Immature natural killer cell (primary cell): ENCODE data around the gene OR1L6. TPM values are rescaled to one million over a fixed set of nuclear protein-coding genes. Genes with fewer than 3 reads are reported as not detected.

Experiments
- DNase-seq, 3 donors: peaks; one replicate each; pipeline ENCODE4 v3.0.0; 2022; ENCODE audit warnings: mixed read lengths in 1 of 3
- H3K27ac Mint-ChIP-seq, 6 donors: one replicate each; pipeline ENCODE4 v1.8.0; 2020; ENCODE audit warnings: mixed read lengths in 6 of 6, mild to moderate bottlenecking in 5 of 6, inconsistent platforms in 4 of 6, moderate library complexity in 3 of 6
- H3K27me3 Mint-ChIP-seq, 3 donors: one replicate each; pipeline ENCODE4 v1.8.0; 2020 to 2021; ENCODE audit warnings: low read depth in 3 of 3, mild to moderate bottlenecking in 3 of 3, mixed read lengths in 3 of 3, moderate library complexity in 3 of 3, inconsistent platforms in 1 of 3
- H3K36me3 Mint-ChIP-seq, 3 donors: one replicate each; pipeline ENCODE4 v1.8.0; 2020; ENCODE audit warnings: mixed read lengths in 3 of 3, inconsistent platforms in 2 of 3, mild to moderate bottlenecking in 2 of 3
- H3K4me1 Mint-ChIP-seq, 2 donors: one replicate each; pipeline ENCODE4 v1.8.0; 2020; ENCODE audit warnings: inconsistent platforms in 2 of 2, mild to moderate bottlenecking in 2 of 2, mixed read lengths in 2 of 2, moderate library complexity in 1 of 2
- H3K4me3 Mint-ChIP-seq, 5 donors: one replicate each; pipeline ENCODE4 v1.8.0; 2020; ENCODE audit warnings: mild to moderate bottlenecking in 5 of 5, mixed read lengths in 5 of 5, inconsistent platforms in 3 of 5, moderate library complexity in 3 of 5
- H3K9me3 Mint-ChIP-seq, 6 donors: one replicate each; pipeline ENCODE4 v1.8.0; 2020; ENCODE audit warnings: mild to moderate bottlenecking in 6 of 6, mixed read lengths in 6 of 6, inconsistent platforms in 4 of 6, moderate library complexity in 3 of 6
- polyA plus RNA-seq, 3 donors: library from polyadenylated mRNA; unstranded; fragments of 300-500 nt; fragmentation: Illumina TruSeq; gene quantifications; one replicate each; pipeline ENCODE4 v1.2.3, GENCODE V29; 2021

Gene OR1L6
- polyA plus RNA-seq, 3 donors from 2014 or later: not detected

DNA sequence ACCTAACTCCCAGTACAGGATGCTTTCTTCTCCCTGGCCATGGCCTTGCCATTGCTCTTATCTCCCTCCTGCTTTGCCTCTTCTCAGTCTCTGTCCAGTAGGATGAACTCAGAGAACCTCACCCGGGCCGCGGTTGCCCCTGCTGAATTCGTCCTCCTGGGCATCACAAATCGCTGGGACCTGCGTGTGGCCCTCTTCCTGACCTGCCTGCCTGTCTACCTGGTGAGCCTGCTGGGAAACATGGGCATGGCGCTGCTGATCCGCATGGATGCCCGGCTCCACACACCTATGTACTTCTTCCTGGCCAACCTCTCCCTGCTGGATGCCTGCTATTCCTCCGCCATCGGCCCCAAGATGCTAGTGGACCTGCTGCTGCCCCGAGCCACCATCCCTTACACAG lies 46.7 kb downstream of the OR1L6 start, which contains the start of gene OR5C1:
Gene OR5C1 (plus strand): TSS at position 103 of the 400 bp plus-strand sequence. CDS start 0 bp downstream, at position 103.
- Mint-ChIP-seq H3K4me3 (no peak within 1 kb of the TSS), H3K4me1 (no peaks in the 10 kb centered on the region), H3K9me3 (no peaks in the 10 kb centered on the region), H3K27ac (no peak within 1 kb of the TSS), H3K27me3 (peaks cover 0 to 4% (median 4%) of the 10 kb centered on the region in 3 donors), H3K36me3 (peaks cover 0 to 3% (median 0%) of the 10 kb centered on the region in 3 donors)
- no peak for DNase-seq

DNA sequence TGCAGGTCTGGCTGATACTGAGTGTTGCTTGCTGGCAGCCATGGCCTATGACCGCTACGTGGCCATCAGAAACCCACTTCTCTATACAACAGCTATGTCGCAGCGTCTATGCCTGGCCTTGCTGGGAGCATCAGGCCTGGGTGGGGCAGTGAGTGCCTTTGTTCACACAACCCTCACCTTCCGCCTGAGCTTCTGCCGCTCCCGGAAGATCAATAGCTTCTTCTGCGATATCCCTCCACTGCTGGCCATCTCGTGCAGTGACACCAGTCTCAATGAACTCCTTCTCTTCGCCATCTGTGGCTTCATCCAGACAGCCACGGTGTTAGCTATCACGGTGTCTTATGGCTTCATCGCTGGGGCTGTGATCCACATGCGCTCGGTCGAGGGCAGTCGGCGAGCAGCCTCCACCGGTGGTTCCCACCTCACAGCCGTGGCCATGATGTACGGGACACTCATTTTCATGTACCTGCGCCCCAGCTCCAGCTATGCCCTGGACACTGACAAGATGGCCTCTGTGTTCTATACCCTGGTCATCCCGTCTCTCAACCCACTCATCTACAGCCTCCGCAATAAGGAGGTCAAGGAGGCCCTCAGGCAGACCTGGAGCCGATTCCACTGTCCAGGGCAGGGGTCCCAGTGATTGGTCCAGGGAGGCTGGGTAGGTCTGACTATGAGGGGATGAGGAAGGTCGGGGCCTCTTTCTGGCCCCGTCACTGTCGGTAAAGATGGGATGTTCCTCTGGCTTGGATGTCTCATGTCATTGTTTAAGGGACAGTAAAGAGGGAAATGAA lies 47.3 kb downstream of the OR1L6 start:
- no peak overlapping the region for H3K27ac Mint-ChIP-seq
- H3K4me3 Mint-ChIP-seq: no peak overlapping the region
- no peaks in the 10 kb centered on the region for H3K4me1 Mint-ChIP-seq
- DNase-seq: no peak
- H3K9me3 Mint-ChIP-seq: no peaks in the 10 kb centered on the region
- peaks cover 0 to 3% (median 0%) of the 10 kb centered on the region in 3 donors for H3K36me3 Mint-ChIP-seq
- peaks cover 0 to 4% (median 4%) of the 10 kb centered on the region in 3 donors for H3K27me3 Mint-ChIP-seq

DNA sequence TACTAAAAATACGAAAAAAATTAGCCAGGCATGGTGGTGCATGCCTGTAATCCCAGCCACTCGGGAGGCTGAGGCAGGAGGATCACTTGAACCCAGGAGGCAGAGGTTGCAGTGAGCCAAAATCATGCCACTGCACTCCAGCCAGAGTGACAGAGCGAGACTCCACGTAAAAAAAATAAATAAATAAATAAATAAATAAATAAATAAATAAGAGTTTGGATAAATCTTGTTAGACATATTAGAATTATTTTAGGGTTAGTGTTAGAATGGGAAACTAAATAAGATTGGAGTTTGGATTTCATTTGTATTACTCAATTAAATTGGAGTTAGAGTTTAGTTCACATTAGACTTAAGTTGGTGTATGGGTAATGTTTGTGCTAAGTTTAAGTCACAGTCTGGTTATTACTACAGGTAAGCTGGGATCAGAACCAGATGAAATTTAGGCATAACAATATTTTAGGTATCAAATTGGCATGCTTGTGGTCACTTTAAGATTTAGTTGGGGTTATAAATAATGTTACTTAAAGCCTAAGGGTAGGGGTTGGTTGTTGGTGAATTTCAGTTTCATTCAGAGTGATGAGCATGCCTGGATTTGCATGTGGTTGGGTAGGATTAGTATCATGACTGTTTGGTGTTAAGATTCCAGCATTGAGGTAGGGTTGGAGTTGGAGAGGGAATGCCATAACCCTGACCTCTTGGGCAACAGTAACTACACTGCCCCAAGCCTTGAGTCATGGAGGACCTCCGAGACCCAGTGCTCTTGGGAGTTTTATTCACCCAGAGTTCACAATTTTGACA lies 50.0 kb downstream of the OR1L6 start:
- Mint-ChIP-seq H3K9me3 (peaks cover 0 to 1% (median 0%) of the 10 kb centered on the region in 6 donors), H3K36me3 (peaks cover 0 to under 1% (median 0%) of the 10 kb centered on the region in 3 donors), H3K27ac (no peak overlapping the region), H3K4me1 (no peaks in the 10 kb centered on the region), H3K27me3 (peaks cover 0 to 5% (median 4%) of the 10 kb centered on the region in 3 donors), H3K4me3 (no peak overlapping the region)
- no peak for DNase-seq

DNA sequence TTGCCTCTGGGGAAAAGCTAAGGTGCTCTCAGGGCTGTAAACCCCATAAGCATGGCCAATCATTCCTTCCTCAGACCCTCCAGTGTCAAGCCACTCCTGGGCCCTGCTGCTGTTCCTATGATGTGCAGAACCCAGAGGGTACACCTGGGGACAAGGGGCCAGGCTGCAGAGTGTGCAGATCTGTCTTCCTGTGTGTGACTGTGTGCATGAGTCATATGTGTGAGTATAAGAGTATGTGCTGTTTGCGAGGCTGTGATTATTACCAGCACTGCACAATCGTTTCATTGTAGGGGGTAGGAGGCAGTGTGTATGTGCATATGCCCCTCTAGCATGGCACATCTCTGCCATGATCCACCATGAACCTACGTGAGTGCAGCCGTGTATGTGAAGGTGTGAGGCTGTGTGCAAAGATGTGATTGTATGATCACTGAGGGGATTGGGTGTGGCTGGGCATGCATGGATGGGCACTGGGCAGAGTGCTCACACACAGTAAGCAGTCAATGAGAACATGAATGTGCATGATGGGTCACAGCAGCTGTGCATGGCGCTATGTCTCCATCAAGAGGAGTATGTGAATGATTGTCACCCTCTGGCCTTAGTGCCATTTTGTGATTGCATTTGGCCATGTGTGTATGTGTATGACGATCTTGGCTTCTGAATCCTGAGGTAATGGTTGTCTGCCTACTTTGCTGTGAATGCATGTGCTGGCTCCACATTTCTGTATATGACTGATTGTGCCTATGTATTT lies 55.4 kb downstream of the OR1L6 start:
- peaks cover 0 to 1% (median 0%) of the 10 kb centered on the region in 6 donors for H3K9me3 Mint-ChIP-seq
- H3K27ac Mint-ChIP-seq: peak overlapping the region in 1 of 6 donors; percentile 0
- H3K27me3 Mint-ChIP-seq: peaks cover 0 to 1% (median 0%) of the 10 kb centered on the region in 3 donors
- DNase-seq: no peak
- no peak overlapping the region for H3K4me3 Mint-ChIP-seq
- H3K36me3 Mint-ChIP-seq: peaks cover 0 to 3% (median 3%) of the 10 kb centered on the region in 3 donors
- H3K4me1 Mint-ChIP-seq: no peaks in the 10 kb centered on the region

Other genes with a start within 250 kb of the OR1L6 start
- gene OR1J2, start 231.5 kb upstream of the OR1L6 start, polyA plus RNA-seq: not detected
- not detected for gene OR1J4, start 223.2 kb upstream of the OR1L6 start, polyA plus RNA-seq
- gene OR1N1, start 215.0 kb upstream of the OR1L6 start, polyA plus RNA-seq: not detected
- not detected for gene OR1N2, start 189.2 kb upstream of the OR1L6 start, polyA plus RNA-seq
- gene OR1L8, start 158.9 kb upstream of the OR1L6 start, polyA plus RNA-seq: under 1 TPM in 2 of 3 donors, not detected in 1; 0.11 to 0.64 TPM
- not detected for gene OR1Q1, start 127.6 kb upstream of the OR1L6 start, polyA plus RNA-seq
- not detected for gene OR1B1, start 84.7 kb upstream of the OR1L6 start, polyA plus RNA-seq
- gene OR1L1, start 80.6 kb upstream of the OR1L6 start, polyA plus RNA-seq: not detected
- not detected for gene OR1L3, start 67.2 kb upstream of the OR1L6 start, polyA plus RNA-seq
- gene OR1L4, start 18.3 kb upstream of the OR1L6 start, polyA plus RNA-seq: not detected
- not detected for gene OR5C1, start 46.6 kb downstream of the OR1L6 start, polyA plus RNA-seq
- not detected for gene OR1K1, start 57.8 kb downstream of the OR1L6 start, polyA plus RNA-seq
- 10 to 100 TPM; 10.0 to 14.0 (median 13.6) TPM for gene PDCL, start 86.3 kb downstream of the OR1L6 start, polyA plus RNA-seq
- gene RC3H2, start 163.1 kb downstream of the OR1L6 start, polyA plus RNA-seq: 10 to 100 TPM; 18.1 to 26.8 (median 23.7) TPM
- gene ZBTB6, start 171.0 kb downstream of the OR1L6 start, polyA plus RNA-seq: 1 to 10 TPM in 2 of 3 donors, not detected in 1; 2.3 to 2.6 TPM
- gene ZBTB26, start 189.2 kb downstream of the OR1L6 start, polyA plus RNA-seq: 1 to 10 TPM in 1 of 3 donors, under 1 TPM in 1, not detected in 1; 0.69 to 1.4 TPM
- gene RABGAP1, start 198.7 kb downstream of the OR1L6 start, polyA plus RNA-seq: 10 to 100 TPM; 14.0 to 24.2 (median 14.7) TPM